Loucy (cell line): ENCODE results near the gene SYN1.

ENCODE experiments used
- H2AFZ ChIP-seq: fragments of 200-600 bp; sonication (generic); 2 replicates; pipeline ENCODE4 v1.6.0; 2016; ENCODE audit warnings: antibody characterized with exemption, mild to moderate bottlenecking, low read length, moderate library complexity
- H3F3A ChIP-seq: fragments of 200-600 bp; 2 replicates; pipeline ENCODE4 v1.6.0; 2016; ENCODE audit warnings: antibody characterized with exemption, low read depth, mild to moderate bottlenecking
- H3K27me3 ChIP-seq: fragments of 200-600 bp; sonication (generic); 2 replicates; pipeline ENCODE4 v1.6.1; 2014; ENCODE audit warnings: low read length, mild to moderate bottlenecking; ENCODE audit not compliant: insufficient read depth, poor library complexity, severe bottlenecking
- H3K36me3 ChIP-seq: fragments of 200-600 bp; sonication (generic); 2 replicates; pipeline ENCODE4 v1.6.1; 2016; ENCODE audit warnings: low read length; ENCODE audit not compliant: insufficient read depth
- H3K4me1 ChIP-seq: fragments of 200-600 bp; sonication (generic); 2 replicates; pipeline ENCODE4 v1.5.1; 2014; ENCODE audit warnings: low read length, mild to moderate bottlenecking; ENCODE audit not compliant: insufficient read depth, poor library complexity, severe bottlenecking
- H3K4me2 ChIP-seq: fragments of 200-600 bp; sonication (generic); 2 replicates; pipeline ENCODE4 v1.6.0; 2014; ENCODE audit warnings: antibody characterized with exemption, low read length, low read depth, mild to moderate bottlenecking; ENCODE audit not compliant: poor library complexity, severe bottlenecking
- H3K4me3 ChIP-seq: fragments of 200-600 bp; sonication (generic); 2 replicates; pipeline ENCODE4 v1.5.1; 2014; ENCODE audit warnings: low read length, mild to moderate bottlenecking, mixed read lengths; ENCODE audit not compliant: poor library complexity, severe bottlenecking
- H3K79me2 ChIP-seq: fragments of 200-600 bp; sonication (generic); 2 replicates; pipeline ENCODE4 v1.6.1; 2014; ENCODE audit warnings: low read length; ENCODE audit not compliant: insufficient read depth
- H3K9ac ChIP-seq: fragments of 200-600 bp; sonication (generic); 2 replicates; pipeline ENCODE4 v1.6.0; 2014; ENCODE audit warnings: mild to moderate bottlenecking, low read depth, low read length, moderate library complexity; ENCODE audit not compliant: poor library complexity, severe bottlenecking
- H3K9me2 ChIP-seq: fragments of 200-600 bp; sonication (generic); replicated peaks from 2 replicates; pipeline ENCODE4 v1.6.1; 2016; ENCODE audit warnings: low read depth, low read length, mixed read lengths
- H3K9me3 ChIP-seq: fragments of 200-600 bp; sonication (generic); 2 replicates; pipeline ENCODE4 v1.6.1; 2014; ENCODE audit warnings: mild to moderate bottlenecking, antibody characterized with exemption, low read length, low read depth; ENCODE audit not compliant: insufficient read depth
- H4K20me1 ChIP-seq: fragments of 200-600 bp; sonication (generic); 2 replicates; pipeline ENCODE4 v1.6.0; 2014; ENCODE audit warnings: antibody characterized with exemption, low read length, mild to moderate bottlenecking; ENCODE audit not compliant: insufficient read depth, poor library complexity, severe bottlenecking
- EZH2phosphoT487 ChIP-seq: fragments of 200-600 bp; IDR thresholded peaks from 2 replicates; pipeline ENCODE4 v1.6.1; 2018; ENCODE audit warnings: antibody characterized with exemption, mild to moderate bottlenecking, moderate library complexity, borderline replicate concordance
- TF ChIP-seq, protein P1 (sequence below): fragments of 200-600 bp; sonication (generic); conservative IDR thresholded peaks from 2 replicates; pipeline ENCODE4 v1.5.1; 2014; ENCODE audit warnings: mild to moderate bottlenecking, antibody characterized with exemption, low read length

Gene SYN1

DNA sequence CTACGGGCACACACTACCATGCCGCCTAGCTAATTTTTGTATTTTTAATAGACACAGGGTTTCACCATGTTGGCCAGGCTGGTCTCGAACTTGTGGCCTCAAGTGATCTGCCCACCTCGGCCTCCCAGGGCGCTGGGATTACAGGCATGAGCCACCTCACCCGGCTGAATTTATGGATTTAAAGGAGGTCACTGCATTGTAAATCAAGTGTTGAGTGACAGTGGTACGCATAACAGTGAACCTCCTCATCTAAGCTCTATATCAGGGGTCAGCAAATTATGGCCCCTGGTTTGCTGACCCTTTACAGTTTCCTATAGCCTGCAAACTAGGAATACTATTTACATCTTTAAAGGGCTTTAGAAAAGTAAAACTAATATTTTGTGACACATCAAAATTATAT, 41.9 kb upstream of the SYN1 start:
- Histone ChIP-seq H3K9me2 (no peaks in the 10 kb centered on the region), H3K4me1 (peaks cover 20% of the 10 kb centered on the region), H3K4me2 (no peak overlapping the region), H3K27me3 (no peaks in the 10 kb centered on the region), H4K20me1 (peaks cover 10% of the 10 kb centered on the region), H3K9ac (no peak overlapping the region), H2AFZ (no peak overlapping the region), H3K9me3 (no peaks in the 10 kb centered on the region), H3K36me3 (peaks cover 3% of the 10 kb centered on the region; the same call in 1 of the 2 replicates), H3F3A (no peaks in the 10 kb centered on the region), H3K79me2 (peaks cover 19% of the 10 kb centered on the region), H3K4me3 (no peak overlapping the region)
- TF ChIP-seq, protein P1, sequence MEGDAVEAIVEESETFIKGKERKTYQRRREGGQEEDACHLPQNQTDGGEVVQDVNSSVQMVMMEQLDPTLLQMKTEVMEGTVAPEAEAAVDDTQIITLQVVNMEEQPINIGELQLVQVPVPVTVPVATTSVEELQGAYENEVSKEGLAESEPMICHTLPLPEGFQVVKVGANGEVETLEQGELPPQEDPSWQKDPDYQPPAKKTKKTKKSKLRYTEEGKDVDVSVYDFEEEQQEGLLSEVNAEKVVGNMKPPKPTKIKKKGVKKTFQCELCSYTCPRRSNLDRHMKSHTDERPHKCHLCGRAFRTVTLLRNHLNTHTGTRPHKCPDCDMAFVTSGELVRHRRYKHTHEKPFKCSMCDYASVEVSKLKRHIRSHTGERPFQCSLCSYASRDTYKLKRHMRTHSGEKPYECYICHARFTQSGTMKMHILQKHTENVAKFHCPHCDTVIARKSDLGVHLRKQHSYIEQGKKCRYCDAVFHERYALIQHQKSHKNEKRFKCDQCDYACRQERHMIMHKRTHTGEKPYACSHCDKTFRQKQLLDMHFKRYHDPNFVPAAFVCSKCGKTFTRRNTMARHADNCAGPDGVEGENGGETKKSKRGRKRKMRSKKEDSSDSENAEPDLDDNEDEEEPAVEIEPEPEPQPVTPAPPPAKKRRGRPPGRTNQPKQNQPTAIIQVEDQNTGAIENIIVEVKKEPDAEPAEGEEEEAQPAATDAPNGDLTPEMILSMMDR = no peak
- no peak for TF ChIP-seq EZH2phosphoT487

DNA sequence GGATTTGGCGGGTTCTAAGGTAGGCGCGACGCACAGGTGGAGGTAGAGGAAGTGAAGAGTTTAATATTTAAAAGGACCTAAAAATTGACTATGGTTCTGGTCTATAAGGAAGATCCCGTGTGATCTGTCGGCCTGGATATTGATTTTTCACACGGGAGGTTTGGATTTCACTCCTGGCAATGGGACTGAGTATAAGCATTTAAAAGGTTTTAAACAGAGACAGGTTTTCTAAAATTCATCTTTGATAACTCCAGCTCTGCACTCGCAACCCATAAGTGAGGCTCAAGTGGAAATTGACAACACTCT, 39.7 kb upstream of the SYN1 start:
- peak overlapping the region; percentile 81 for H2AFZ ChIP-seq
- H3K9ac ChIP-seq = peak overlapping the region; percentile 57
- H3K27me3 ChIP-seq = no peaks in the 10 kb centered on the region

DNA sequence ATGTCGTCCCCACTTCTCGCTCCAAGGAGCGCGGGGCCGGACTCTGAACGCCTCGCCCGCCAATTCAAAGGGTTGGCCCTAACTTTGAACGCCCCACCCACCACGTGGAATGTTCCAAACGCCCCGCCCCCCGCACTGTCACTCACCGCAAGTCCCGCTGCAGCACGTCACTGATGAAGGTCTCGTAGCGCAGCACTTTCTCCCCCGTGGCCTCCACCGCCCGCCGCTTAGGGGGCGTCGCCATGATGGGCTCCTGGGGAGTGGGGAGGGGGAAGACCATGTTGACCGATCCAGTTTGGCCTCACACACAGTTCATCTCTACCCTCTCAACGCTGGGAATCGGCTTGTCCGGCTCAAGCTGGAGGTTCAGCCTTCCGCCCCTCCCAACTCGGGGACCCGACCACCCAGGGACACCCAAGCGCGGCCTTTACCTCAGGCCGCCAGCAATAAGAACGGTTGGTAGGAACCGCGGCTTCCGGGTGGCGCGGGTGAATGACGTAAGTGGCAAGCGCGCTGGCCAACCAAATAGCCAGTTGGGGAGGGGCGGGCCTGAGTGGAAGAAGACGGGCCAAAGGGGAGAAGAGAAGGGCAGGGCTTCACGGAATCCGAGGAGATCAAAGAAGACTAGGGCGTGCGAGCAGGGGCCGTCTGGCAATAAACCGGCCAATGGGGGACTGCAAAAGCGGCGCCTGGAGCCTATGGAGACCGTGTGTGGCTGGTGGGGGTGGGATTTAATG, 39.2 kb upstream of the SYN1 start, which contains the start of gene UXT:
UXT (minus strand) TSS at position 497 of the 737 bp plus-strand sequence; CDS start at position 244, 253 bp downstream.
- Histone ChIP-seq H3K36me3 (peaks cover 22% of the 10 kb centered on the region; the same call in 1 of the 2 replicates), H3K9me2 (no peaks in the 10 kb centered on the region), H3K27me3 (no peaks in the 10 kb centered on the region), H2AFZ (peak within 1 kb of the TSS; percentile 81), H3F3A (no peaks in the 10 kb centered on the region), H3K4me2 (peak within 1 kb of the TSS; percentile 90), H3K9ac (peak within 1 kb of the TSS; percentile 86), H3K9me3 (no peaks in the 10 kb centered on the region), H4K20me1 (peaks cover 14% of the 10 kb centered on the region), H3K4me1 (peaks cover 24% of the 10 kb centered on the region), H3K79me2 (peaks cover 25% of the 10 kb centered on the region), H3K4me3 (peak within 1 kb of the TSS; percentile 92)
- no peak for TF ChIP-seq EZH2phosphoT487
- TF ChIP-seq, protein P1 = no peak

More for the DNA sequence above, 39.7 kb upstream of the SYN1 start:
- no peaks in the 10 kb centered on the region for H3K9me2 ChIP-seq
- peaks cover 14% of the 10 kb centered on the region for H4K20me1 ChIP-seq
- peaks cover 24% of the 10 kb centered on the region for H3K4me1 ChIP-seq
- peak overlapping the region; percentile 90 for H3K4me2 ChIP-seq
- H3K36me3 ChIP-seq = peaks cover 21% of the 10 kb centered on the region; the same call in 1 of the 2 replicates
- TF ChIP-seq EZH2phosphoT487 = no peak
- TF ChIP-seq, protein P1 = no peak
- no peaks in the 10 kb centered on the region for H3F3A ChIP-seq
- peak overlapping the region; percentile 92 for H3K4me3 ChIP-seq
- H3K79me2 ChIP-seq = peaks cover 25% of the 10 kb centered on the region
- H3K9me3 ChIP-seq = no peaks in the 10 kb centered on the region
